HL-60/S4 treated with phorbol 12-myristate 13-acetate at 8.2 ng/mL for 4 days and 3 days (cell line): ENCODE measurements around the gene ZC3H18.
"Not testable (repeated sequence)": the region's sequence is repeated elsewhere in the genome, so short reads cannot be mapped to it uniquely, and the experiment has no call there.

Experiments
- in situ Hi-C: fragments of 300-500 bp; cut with MboI; formaldehyde crosslinking; loops from 2 replicates; pipeline ENCODE4 v1.15.0; 2022; ENCODE audit warnings: low sequenced_read_pairs

ZC3H18 gene

GRCh38 chr16:88600539-88600896, 30.3 kb downstream of the ZC3H18 start:
- in situ Hi-C loops = no loop called here

DNA sequence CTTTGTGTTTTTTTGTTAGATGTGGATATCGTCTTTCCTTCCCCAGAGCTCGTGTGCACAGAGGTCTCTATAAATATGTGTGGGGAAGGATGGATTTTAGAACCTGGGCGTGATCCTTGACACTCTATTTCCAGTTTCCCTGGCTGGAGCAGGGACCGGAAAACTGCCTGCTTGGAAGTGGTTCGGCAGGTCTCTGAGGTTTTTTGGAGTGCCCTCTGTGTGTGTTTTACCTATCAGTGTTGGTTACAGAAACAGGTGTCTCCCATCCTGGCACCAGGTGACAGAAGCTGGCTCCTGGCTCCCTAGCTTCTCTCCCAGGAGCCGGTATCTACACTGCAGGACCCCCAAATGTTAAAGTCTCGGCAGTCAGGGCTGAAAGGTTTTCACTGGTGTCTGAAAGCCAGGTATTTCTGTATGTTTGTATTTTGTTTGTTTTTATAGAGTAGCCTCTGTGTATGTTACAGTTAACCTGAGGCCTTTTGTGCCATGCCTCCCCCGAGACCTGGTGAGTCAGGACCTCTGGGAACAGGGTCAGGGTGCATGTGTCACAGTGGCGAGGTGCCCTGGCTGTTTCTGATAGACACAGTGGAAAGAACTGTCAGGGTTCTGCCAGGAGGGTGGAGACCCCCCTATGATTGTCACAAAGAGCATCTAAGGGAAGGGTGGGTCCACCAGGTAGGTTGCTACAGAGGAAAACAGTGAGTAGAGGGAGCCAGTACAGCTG, 31.3 kb downstream of the ZC3H18 start:
- in situ Hi-C loops = no loop called here

- in situ Hi-C loops = no loop called here
Measured at GRCh38 chr16:88602091-88602490, 31.9 kb downstream of the ZC3H18 start.

DNA sequence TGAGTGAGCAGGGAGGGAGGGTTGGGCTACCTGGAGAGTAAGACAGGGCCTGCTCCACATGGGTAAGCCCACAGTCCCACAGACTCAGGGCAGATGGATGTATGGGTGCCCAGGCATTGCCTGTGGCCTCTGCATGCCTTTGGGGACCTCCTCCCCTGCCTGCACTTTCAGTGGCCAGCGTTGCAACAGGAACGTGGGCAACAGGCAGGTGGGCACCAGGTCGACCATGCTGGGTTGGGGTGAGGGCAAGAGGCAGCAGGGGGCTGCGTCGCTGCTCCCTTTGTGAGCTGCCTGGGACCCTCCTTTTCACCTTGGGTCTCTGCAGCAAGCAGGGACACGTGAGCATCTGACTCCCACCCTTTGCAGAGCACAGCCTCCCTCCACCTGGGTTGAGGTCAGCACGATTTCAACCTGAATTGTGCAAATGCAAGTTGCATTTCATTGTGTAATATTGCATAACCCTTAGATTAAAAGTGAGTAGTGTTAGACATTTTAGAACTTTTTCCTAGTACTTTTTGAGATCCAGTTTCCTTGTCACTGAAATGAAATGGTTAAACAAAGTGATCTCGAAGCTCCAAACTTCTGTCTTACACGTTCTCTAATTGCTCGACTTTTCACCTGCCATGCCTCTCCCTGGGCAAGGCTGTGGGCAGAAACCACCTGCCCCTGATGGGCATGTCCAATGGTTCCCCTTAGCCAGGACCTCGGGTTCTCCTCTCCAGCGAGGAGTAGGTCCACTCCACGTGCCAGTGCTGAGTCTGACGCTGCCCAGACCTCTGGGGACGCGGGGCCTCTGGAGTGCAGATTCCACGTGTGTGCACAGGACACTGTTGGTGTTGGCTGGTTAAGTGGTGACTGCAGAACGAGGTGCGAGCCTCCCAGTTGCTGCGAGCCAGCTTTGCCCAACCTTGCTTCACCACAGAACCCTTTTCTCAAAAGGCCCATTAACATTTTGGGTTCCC, 35.3 kb downstream of the ZC3H18 start:
- in situ Hi-C loops = no loop called here

GRCh38 chr16:88606148-88606757, 36.0 kb downstream of the ZC3H18 start:
- in situ Hi-C loops = no loop called here

- in situ Hi-C loops = no loop called here
Measured at GRCh38 chr16:88608076-88608475, 37.9 kb downstream of the ZC3H18 start.

DNA sequence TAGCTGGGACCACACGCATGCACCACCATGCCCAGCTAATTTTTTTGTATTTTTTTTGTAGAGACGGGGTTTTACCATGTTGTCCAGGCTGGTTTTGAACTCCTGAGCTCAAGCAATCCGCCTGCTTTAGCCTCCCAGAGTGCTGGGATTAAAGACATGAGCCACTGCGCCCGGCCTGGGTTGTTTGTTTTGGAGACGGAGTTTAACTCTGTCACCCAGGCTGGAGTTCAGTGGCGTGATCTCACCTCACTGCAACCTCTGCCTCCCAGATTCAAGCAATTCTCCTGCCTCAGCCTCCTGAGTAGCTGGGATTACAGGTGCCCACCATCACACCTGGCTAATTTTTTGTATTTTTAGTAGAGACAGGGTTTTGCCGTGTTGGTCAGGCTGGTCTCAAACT, 39.2 kb downstream of the ZC3H18 start:
- in situ Hi-C loops = not testable (repeated sequence)

DNA sequence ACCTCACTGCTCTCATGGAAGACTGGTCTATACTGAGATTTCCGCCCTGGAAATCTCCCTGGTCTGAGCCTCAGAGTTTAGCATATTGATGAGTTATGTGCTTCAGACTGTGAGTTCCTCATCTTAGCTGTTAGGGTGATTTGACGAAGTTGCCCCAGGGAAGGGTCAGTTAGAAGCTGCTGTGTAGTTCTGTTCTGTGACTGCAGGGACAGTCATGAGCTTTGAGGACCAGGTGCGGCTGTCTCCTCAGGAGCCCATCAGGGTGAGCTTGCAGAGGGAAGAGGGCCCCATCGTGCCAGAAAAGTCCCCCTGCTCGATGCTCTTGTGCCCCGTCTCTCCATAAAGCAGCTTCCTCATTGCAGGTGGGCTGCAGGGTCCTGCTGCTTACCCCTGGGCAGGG, 39.9 kb downstream of the ZC3H18 start:
- in situ Hi-C loops = no loop called here

GRCh38 chr16:88610909-88611812, 41.0 kb downstream of the ZC3H18 start:
- in situ Hi-C loops = no loop called here

DNA sequence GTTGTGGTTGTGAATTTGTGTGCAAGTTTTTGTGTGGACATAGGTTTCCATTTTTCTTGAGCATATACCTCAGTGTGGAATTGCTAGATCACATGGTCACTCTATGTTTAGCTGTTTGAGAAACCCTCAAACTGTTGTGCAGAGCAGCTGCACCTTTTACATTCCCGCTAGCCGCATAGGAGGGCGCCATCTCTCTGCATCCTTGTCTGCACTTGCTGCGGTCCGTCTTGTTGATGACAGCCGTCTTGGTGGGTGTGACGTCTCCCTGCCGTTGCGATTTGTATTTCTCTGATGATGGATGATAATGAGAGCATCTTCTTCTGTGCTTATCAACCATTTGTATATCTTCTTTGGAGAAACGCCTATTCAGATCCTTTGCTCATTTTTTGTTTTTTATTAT, 43.1 kb downstream of the ZC3H18 start:
- in situ Hi-C loops = no loop called here

GRCh38 chr16:88613911-88614817, 44.0 kb downstream of the ZC3H18 start:
- in situ Hi-C loops = no loop called here

DNA sequence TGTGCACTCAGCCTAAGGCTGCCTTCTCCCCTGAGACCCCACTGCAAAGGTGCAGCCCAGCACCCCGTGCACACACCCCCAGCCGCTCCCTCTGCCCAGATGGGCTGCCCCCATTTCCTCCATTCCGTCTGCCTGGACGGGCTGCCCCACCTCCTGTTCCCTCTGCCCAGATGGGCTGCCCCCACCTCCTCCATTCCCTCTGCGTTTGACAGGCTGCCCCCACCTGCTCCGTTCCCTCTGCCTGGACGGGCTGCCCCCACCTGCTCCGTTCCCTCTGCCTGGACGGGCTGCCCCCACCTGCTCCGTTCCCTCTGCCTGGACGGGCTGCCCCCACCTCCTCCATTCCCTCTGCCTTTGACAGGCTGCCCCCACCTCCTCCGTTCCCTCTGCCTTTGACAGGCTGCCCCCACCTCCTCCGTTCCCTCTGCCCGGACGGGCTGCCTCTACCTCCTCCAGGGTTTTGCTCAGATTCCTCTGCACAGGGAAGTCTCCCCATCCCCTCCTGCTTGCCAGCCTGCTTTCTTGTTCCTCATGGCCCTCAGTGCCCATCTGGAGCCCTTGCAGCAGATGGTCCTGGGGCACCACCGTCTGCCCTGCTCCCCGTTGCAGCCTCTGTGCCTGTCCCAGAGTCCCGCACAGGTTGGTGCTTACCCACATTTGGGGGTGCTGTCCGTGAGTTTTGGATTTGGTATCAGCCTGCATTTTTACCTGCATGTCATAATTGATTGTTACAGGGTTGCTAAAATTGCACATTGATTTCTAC, 44.8 kb downstream of the ZC3H18 start:
- in situ Hi-C loops = no loop called here

DNA sequence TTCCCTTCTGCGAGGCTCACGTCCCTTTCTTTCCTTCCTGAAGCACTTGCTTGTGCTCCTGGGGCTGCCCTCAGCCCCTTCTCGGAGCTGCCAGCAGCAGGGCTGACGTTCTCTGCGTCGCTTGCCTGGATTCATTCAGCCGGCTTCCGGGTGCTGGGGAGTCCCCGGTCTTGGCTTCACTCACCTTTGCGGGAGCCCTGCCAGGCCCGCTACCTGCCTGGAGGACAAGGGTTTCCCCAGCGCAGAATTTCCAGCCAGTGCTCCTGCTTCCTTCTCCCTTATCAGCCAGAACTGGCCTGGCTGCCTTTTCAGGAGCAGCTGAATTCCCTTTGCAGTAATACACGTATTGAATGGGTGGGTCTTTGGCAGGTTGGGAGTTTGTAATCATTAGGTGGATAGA, 46.1 kb downstream of the ZC3H18 start:
- in situ Hi-C loops = no loop called here

- in situ Hi-C loops = no loop called here
Measured at GRCh38 chr16:88616736-88617135, 46.5 kb downstream of the ZC3H18 start.

DNA sequence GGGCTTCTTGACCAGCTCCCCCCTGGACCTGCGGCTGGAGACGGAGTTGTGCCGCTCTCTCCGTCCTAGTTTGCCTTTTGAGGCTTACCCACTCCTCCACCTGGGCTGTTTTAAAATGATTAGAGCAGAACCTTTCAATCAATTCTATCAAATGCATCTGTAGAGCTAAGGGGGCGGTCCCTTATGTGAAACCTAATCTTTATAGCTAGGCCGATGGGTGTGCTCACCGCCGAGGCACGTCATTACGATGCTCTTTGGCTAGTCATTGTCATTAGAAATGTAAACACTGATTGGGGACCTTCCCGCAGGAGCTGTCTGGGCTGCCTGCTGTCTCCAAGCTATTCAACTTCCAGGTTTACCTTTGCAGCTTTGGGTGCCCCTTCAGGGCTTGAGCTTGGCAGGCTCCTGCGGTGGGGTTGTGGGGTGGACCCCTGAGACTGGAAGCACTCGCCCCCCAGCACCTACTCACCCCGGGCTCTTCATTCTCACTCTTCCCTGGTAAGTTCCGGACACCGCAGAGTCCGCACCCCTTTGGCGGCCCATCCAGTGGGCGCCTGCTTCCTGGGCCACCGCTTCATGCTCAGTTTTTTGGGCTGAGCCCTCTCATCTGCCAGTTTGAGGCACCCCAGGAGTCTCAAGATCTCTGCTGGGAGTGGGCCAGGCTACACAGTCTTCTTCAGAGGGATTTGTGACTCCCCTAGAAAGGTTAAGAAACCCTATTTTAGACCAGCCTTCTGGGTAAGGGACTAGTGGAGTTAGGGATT, 47.2 kb downstream of the ZC3H18 start:
- in situ Hi-C loops = no loop called here

DNA sequence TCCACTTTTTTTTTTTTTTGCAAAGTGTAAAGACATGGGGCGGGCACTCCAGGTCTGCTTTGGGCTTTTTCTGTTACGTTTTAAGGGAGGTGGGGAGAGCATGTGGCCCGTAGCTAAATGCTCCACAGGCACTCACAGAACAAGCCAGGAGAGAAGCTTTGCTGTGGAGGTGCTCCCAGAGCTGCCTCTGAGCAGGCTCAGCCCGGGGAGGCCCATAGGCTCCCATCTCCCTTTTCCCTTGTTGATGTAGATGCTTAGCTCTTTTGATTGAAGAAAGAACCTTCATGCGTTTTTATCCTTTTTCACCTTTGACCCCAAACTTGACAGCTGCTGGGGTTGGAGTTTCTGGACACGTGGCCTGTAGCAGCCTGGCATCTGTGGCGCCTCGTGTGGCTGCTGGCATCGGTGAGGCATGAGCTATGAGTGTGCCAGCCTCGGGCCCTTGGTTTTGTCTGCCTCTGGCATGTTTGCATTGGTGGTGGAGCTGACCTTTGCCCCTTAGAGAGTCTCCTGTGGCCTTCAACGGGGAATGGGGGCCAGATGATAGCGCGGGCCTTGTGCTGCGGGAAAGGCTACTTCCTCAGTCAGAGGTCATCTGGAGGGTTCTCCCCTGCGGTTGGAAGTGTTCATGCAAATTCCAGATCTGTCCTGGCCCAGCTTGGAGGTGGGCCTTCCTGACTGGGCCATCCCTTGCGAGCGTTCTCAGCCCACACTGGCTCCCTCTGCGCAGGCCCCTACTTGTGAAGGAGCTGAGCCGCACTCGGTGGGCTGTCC, 48.2 kb downstream of the ZC3H18 start:
- in situ Hi-C loops = no loop called here

DNA sequence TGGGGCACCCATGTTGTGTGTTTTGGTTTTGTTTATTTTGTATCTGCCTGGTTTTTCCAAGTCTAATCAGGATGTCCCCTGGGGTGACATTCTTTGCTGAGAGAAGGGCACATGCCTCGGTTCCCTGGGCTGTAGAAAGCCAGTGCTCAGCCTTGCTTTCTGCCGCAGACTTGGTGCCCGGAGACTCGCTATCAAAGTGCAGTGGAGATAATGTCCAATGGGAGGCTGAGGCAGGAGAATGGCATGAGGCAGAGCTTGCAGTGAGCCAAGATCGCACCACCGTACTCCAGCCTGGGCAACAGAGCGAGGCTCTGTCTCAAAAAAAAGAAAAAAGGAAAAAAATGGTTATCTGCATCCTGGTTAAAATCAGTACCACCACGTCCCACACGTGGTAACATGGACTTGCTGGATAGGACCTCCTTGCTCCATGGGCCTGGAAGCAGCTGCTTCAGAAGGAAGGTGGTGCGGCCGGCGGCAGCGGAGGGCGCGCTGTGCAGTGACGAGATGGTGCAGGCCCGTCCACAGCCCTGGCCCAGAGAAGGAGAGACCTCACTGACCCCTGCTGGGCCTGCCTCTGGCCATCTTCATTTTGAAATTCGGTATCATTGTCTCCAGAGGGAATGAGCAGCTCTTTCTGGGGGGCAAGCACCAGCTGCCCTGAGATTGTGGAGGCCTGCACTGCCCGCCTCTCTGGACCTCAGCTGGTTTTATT, 48.9 kb downstream of the ZC3H18 start:
- in situ Hi-C loops = no loop called here
